DND-41 (cell line): ENCODE data around the gene CT45A8.
"Not testable (repeated sequence)": the region's sequence is repeated elsewhere in the genome, so short reads cannot be mapped to it uniquely, and the experiment has no call there.

Experiments used
- CTCF ChIP-seq: IDR thresholded peaks from 2 replicates; pipeline ENCODE4 v1.5.1; 2012; ENCODE audit warnings: borderline replicate concordance, low read length, moderate library complexity, mild to moderate bottlenecking; ENCODE audit not compliant: poor library complexity, severe bottlenecking; ENCODE audit errors: extremely low read depth
- EZH2 ChIP-seq: IDR thresholded peaks from 3 replicates; pipeline ENCODE4 v1.6.1; 2012; ENCODE audit warnings: borderline replicate concordance, low read depth, mild to moderate bottlenecking, moderate library complexity, low read length, inconsistent platforms; ENCODE audit not compliant: severe bottlenecking

- not testable (repeated sequence) for TF ChIP-seq CTCF, EZH2
These were observed at the start of gene CT45A8 for GRCh38 chrX:135854438-135854837.
